ENCODE results near the gene DHX29.
A peak's percentile ranks its signal among the peaks of the same experiment; 100 is the strongest.
"Not testable (repeated sequence)": the region's sequence is repeated elsewhere in the genome, so short reads cannot be mapped to it uniquely, and the experiment has no call there.

Gene DHX29

DNA sequence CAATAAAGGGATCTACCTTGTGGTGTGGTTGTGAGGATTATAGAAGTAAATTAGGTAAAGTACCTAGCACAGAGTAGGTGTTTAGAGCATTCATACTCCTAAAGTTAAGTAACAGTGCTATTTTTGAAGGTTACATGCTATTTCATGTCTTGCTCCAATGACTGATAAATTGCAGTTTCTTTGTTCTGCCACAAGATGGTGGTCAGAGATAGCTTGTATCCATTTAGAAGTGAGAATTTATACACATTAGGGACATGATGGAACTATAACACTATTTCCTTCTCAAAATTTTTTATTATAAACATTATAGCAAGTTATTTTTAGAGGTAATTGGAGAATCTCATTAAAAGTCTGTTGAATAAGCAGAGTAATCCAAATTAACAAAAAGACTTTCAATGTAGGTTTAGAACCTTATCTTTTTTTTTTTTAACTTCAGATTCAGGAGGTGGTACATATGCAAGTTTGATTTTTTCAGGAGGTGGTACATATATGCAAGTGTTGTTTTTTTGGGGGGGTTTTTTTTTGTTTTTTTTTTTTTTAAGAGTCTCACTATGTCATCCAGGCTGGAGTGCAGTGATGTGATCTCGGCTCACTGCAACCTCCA lies 17.4 kb upstream of the DHX29 start:
- Mint-ChIP-seq H3K9me3 (no peaks in the 10 kb centered on the region), H3K36me3 (ENCODE audit: low read depth) (peaks cover 18% of the 10 kb centered on the region), H3K27me3 (ENCODE audit: low read depth) (no peaks in the 10 kb centered on the region), H3K27ac (peak overlapping the region; percentile 12), H3K4me1 (ENCODE audit: low read depth) (peaks cover 13% of the 10 kb centered on the region), H3K4me3 (no peak overlapping the region)

DNA sequence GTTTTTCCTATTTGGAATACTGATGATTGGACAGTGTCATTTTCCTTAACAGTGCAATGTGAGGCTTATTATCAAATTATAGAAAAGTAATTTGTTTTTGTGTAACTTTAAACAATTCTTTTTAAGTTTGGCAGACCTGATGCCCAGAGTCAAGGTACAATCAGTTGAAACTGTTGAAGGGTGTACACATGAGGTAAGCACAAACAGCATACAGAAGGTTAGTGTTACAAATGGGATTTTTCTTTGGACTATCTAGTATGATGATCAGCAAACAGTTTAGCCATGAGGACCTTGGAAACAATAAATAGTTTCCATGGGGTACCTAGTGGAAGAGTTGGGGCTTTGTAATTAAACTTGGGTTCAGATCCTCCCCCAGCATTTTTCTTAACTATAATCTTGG lies 16.5 kb upstream of the DHX29 start:
- no peak overlapping the region for H3K4me3 Mint-ChIP-seq
- H3K9me3 Mint-ChIP-seq, result no peaks in the 10 kb centered on the region
- peaks cover 13% of the 10 kb centered on the region for H3K4me1 Mint-ChIP-seq (ENCODE audit: low read depth)
- H3K27ac Mint-ChIP-seq, result no peak overlapping the region
- peaks cover 14% of the 10 kb centered on the region for H3K36me3 Mint-ChIP-seq (ENCODE audit: low read depth)
- no peaks in the 10 kb centered on the region for H3K27me3 Mint-ChIP-seq (ENCODE audit: low read depth)

DNA sequence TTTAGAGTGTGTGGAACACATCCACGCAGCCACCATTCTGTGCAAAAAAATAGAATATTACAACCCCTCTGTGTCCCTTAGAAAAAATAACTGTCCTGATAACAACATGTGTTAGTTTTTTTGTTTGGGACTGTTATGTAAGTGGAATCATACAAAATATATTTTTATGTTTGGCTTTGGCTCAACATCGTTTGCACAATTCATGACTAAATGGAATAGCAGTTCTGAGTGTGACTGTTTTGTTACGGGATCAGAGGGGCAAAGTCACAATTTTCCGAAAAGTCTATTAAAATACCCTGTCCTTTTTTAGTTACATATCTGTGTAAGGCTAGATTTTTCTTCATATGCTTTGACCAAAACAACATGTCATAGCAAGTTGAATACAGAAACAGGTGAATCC lies 13.1 kb upstream of the DHX29 start:
- Mint-ChIP-seq H3K36me3 (ENCODE audit: low read depth) (peaks cover 24% of the 10 kb centered on the region), H3K27me3 (ENCODE audit: low read depth) (no peaks in the 10 kb centered on the region), H3K4me3 (no peak overlapping the region), H3K9me3 (peaks cover 3% of the 10 kb centered on the region), H3K4me1 (ENCODE audit: low read depth) (peaks cover 8% of the 10 kb centered on the region), H3K27ac (no peak overlapping the region)

DNA sequence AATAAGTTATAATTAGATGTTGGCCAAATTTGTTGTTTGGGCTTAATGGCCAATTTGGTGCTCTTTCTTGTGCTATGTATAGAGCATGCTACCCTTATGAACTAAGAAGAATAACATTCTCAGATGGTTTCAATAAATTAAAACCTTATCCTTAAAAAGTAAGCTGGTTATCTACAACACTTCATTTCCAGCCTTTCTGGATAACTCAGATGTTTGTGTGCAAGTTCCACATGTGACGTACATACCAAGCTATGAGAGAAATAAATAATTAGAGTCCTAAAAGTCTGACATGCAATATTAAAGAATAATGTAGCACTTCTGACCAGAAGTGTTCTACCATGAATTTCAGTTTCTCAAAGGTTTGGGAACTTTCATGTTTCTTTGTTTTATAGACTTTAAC lies 12.0 kb upstream of the DHX29 start:
- Mint-ChIP-seq H3K4me3 (no peak overlapping the region), H3K27ac (no peak overlapping the region), H3K27me3 (ENCODE audit: low read depth) (no peaks in the 10 kb centered on the region), H3K4me1 (ENCODE audit: low read depth) (peaks cover 10% of the 10 kb centered on the region), H3K36me3 (ENCODE audit: low read depth) (peaks cover 22% of the 10 kb centered on the region), H3K9me3 (peaks cover 3% of the 10 kb centered on the region)

DNA sequence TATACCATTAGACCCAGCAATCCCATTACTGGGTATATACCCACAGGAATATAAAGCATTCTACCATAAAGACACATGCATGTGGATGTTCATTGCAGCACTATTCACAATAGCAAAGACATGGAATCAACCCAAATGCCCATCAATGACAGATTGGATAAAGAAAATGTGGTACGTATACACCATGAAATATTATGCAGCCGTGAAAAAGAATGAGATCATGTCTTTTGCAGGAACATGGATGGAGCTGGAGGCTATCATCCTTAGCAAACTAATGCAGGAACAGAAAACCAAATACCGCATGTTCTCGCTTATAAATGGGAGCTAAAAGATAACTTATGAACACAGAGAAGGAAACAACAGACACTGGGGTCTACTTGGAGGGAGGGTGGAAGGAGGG lies 10.7 kb upstream of the DHX29 start:
- not testable (repeated sequence) for H3K27ac Mint-ChIP-seq; H3K9me3 Mint-ChIP-seq; H3K4me3 Mint-ChIP-seq; H3K27me3 Mint-ChIP-seq (ENCODE audit: low read depth)
- Mint-ChIP-seq H3K4me1 (ENCODE audit: low read depth) (peaks cover 17% of the 10 kb centered on the region), H3K36me3 (ENCODE audit: low read depth) (peaks cover 28% of the 10 kb centered on the region)

DNA sequence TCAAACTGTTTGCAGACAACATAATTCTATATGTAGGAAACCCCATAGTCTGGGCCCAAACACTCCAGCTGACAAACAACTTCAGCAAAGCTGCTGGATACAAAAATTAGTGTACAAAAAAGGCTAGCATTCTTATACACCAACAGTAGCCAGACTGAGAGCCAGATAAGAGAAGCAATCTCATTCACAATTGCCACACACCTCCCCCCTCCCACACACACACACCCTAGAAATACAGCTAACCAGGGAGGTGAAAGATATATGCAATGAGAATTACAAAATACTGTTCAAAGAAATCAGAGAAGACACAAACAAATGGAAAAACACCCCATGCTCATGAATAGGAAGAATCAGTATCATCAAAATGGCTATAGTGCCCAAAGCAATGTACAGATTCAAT lies 9.3 kb upstream of the DHX29 start:
- Mint-ChIP-seq H3K4me3 (no peak overlapping the region), H3K4me1 (ENCODE audit: low read depth) (peaks cover 19% of the 10 kb centered on the region), H3K36me3 (ENCODE audit: low read depth) (peaks cover 31% of the 10 kb centered on the region), H3K27me3 (ENCODE audit: low read depth) (no peaks in the 10 kb centered on the region), H3K9me3 (peaks cover 3% of the 10 kb centered on the region), H3K27ac (no peak overlapping the region)

DNA sequence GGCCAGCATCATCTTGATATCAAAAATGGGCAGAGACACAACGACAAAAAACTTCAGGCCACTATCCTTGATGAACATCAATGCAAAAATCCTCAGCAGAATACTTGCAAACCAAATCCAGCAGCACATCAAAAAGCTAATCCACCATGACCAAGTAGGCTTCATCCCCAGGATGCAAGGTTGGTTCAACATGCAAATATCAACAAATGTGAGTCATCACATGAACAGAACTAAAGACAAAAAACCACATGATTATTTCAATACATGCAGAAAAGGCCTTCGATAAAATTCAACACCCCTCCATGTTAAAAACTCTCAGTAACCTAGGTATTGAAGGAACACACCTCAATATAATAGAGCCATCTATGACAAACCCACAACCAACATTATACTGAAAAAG lies 8.8 kb upstream of the DHX29 start:
- Mint-ChIP-seq H3K4me1 (ENCODE audit: low read depth) (peaks cover 23% of the 10 kb centered on the region), H3K27me3 (ENCODE audit: low read depth) (no peaks in the 10 kb centered on the region), H3K9me3 (peaks cover 3% of the 10 kb centered on the region), H3K4me3 (no peak overlapping the region), H3K36me3 (ENCODE audit: low read depth) (peaks cover 34% of the 10 kb centered on the region), H3K27ac (no peak overlapping the region)

DNA sequence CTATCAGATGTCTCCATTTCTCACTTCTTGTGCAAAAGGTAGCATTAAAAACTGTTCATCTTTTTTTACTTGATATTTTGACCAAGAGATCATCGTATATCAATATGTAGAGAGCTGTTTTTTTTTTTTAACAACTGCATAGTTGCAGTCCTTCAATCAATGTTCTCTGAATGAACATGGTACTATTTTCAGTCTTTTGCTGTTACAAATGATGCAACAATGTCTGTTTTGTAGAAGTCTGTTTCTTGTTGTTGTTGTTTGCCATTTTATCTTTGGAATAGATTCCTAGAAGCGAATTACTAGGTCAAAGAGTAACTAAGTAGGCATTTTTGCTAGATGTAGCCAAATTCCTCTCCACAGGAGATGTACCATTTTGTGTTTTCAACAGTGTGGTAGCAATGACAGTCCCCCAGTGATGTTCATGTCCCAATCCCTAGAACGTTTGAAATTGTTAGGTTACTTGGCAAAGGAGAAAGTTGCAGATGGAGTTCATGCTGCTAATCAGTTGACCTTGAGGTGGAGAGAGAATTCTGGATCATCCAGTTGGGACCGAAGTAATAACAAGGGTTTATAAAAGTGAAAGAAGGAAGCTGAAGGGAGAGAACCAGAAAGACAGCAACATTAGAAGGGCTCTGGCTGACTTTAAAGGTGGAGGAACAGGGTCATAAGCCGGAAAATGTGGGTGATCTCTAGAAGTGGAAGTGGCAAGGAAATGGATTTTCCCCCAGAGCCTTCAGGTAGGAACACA lies 6.5 kb upstream of the DHX29 start:
- H3K27ac Mint-ChIP-seq, result no peak overlapping the region
- no peak overlapping the region for H3K4me3 Mint-ChIP-seq
- no peaks in the 10 kb centered on the region for H3K27me3 Mint-ChIP-seq (ENCODE audit: low read depth)
- peaks cover 26% of the 10 kb centered on the region for H3K4me1 Mint-ChIP-seq (ENCODE audit: low read depth)
- peaks cover 3% of the 10 kb centered on the region for H3K9me3 Mint-ChIP-seq
- peaks cover 35% of the 10 kb centered on the region for H3K36me3 Mint-ChIP-seq (ENCODE audit: low read depth)

DNA sequence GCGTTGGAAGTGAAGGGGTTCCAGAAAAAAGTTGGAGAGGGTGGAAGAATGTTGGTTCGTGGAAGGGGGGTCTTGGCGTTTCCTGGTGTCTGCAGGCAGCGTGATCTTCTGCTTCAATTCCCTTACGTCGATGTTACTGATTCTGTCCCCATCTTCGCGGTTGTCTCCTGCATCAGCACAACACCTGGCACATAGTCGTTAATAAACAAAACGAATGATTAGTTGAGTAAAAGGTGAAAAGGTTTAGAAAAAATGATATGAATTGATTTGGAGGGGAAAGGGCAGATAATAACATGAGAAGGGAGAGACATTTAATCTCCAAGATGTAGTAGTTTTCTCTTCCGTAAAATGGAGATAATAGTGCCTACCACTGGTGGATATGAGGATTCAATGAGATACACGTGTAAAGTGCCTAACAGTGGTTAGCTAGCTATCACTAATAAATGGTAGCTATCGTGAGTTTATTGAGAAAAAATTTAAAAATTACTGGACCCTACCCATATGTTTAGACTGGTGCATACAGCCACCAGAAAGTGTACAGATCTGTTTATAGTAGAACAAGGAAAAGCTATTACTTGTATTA lies 851 bp upstream of the DHX29 start:
- no peak overlapping the region for H3K4me3 Mint-ChIP-seq
- peaks cover 15% of the 10 kb centered on the region for H3K4me1 Mint-ChIP-seq (ENCODE audit: low read depth)
- H3K27ac Mint-ChIP-seq, result no peak overlapping the region
- H3K27me3 Mint-ChIP-seq (ENCODE audit: low read depth), result no peaks in the 10 kb centered on the region
- peaks cover 3% of the 10 kb centered on the region for H3K9me3 Mint-ChIP-seq
- H3K36me3 Mint-ChIP-seq (ENCODE audit: low read depth), result peaks cover 15% of the 10 kb centered on the region

DNA sequence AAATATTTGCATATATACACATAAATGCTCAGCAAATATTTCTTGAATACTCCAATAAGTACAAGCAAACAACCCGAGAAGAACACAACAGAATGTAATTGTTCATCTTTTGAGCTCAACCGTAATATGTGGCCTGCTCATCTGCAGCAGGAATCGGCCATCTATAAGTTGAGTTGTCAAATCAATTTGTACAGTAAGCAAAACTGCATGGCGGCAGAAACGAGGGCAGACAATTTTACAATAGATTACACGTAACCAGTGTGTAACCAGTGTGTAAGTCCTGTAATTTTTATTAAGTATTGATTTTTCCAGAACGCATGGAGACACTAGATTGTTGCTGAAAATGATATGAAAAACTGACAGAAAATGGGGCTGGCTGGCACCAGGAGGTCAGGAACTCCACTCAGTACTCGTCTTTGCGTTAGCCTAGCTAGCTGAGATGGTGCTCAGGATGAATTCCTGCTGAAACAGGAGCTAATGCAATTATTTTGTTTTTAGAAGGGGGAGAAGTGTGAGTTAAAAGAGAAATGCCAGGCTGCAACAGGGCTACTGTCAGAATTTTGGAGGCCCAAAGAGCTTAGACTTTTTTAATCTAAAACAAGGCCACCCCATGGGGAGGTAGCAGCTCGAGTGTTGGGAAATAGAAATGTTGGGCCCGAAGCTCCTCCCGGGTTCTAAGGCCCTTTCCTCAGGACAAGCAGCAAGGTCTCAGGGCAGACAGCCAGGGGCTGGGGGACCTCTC lies 682 bp downstream of the DHX29 start:
- Mint-ChIP-seq H3K27ac (no peak overlapping the region), H3K9me3 (peaks cover 4% of the 10 kb centered on the region), H3K27me3 (ENCODE audit: low read depth) (no peaks in the 10 kb centered on the region), H3K4me3 (no peak overlapping the region), H3K4me1 (ENCODE audit: low read depth) (peaks cover 12% of the 10 kb centered on the region), H3K36me3 (ENCODE audit: low read depth) (peaks cover 19% of the 10 kb centered on the region)

DNA sequence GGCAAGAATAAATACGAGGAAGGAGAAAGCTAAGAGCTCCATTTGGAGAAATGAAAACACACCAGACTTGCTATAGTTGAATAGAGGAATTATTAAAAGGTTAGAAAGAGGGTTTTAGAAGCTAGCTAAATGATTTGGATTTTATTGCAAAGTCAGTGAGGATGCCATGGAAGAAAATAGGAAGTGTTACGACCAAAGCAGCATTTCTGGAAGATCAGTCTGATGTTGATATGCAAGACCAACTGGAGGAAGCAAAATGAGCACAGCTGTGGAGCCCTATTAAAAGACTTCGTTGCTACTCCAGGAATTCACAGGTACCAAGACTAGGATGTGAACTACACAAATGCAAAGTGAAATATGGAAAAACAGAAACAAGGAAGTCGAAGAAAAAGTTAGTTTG lies 2.1 kb downstream of the DHX29 start:
- H3K9me3 Mint-ChIP-seq, result peaks cover 9% of the 10 kb centered on the region
- no peak overlapping the region for H3K4me3 Mint-ChIP-seq
- peaks cover 21% of the 10 kb centered on the region for H3K36me3 Mint-ChIP-seq (ENCODE audit: low read depth)
- no peak overlapping the region for H3K27ac Mint-ChIP-seq
- H3K4me1 Mint-ChIP-seq (ENCODE audit: low read depth), result peaks cover 6% of the 10 kb centered on the region
- no peaks in the 10 kb centered on the region for H3K27me3 Mint-ChIP-seq (ENCODE audit: low read depth)

DNA sequence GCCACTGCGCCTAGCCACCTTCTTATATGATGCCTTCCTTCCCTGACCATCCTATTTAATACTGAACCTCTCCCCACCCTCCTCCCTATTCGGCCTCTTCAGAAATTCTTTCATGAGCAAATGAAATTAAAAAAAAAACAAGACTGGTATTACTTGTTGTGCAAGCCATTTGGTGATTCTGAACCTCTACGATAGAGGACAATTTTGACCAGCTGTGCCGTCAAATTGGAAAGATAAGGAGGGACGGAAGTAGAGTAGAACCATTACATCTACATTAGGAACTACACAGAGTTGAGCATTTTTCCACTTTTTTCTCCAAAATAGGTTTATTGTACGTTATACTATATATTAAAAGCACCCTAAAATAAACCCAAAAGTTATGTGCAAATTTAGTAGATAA lies 2.9 kb downstream of the DHX29 start:
- Mint-ChIP-seq H3K4me3 (no peak overlapping the region), H3K36me3 (ENCODE audit: low read depth) (peaks cover 22% of the 10 kb centered on the region), H3K27ac (no peak overlapping the region), H3K4me1 (ENCODE audit: low read depth) (peaks cover 6% of the 10 kb centered on the region), H3K27me3 (ENCODE audit: low read depth) (no peaks in the 10 kb centered on the region), H3K9me3 (peaks cover 9% of the 10 kb centered on the region)

DNA sequence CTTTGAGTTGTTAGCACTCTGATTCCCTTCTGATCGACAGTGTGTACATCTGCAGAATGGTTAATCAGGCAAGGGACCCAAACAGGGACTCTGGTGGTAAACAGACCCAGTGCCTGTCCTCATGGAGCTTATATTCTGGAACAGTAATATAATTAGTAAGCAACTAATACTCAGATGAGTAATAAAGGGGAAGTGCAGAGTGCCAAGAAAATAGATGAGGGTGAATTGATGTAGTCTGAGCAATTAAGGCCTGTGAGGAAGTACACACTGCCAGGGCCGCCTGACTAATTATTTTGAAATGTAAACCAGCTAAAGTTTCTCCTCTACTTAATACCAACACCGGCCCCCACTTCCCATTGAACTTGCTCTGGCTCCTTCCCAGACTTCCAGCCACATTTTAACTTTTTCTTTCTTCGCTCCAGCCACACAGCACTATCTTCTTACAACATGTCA lies 4.2 kb downstream of the DHX29 start:
- H3K36me3 Mint-ChIP-seq (ENCODE audit: low read depth), result peaks cover 25% of the 10 kb centered on the region
- H3K27me3 Mint-ChIP-seq (ENCODE audit: low read depth), result no peaks in the 10 kb centered on the region
- H3K9me3 Mint-ChIP-seq, result peaks cover 9% of the 10 kb centered on the region
- H3K4me3 Mint-ChIP-seq, result no peak overlapping the region
- peaks cover 6% of the 10 kb centered on the region for H3K4me1 Mint-ChIP-seq (ENCODE audit: low read depth)
- no peak overlapping the region for H3K27ac Mint-ChIP-seq

DNA sequence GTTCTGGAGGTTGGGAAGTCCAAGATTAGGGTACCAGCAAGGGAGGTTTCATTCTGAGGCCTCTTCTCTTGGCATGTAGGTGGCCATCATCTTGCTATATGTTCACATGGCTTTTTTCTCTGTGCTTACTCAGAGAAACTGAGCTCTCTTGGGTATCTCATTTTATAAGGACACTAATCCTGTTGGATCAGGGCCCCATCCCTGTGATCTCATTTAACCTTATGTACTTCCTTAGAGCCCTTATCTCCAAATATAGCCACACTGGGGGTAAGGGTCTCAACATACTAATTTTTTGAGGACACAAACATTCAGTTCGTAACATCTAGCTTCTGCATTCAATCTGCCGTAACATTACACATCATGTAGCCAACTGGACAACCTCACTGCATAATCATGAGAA lies 6.6 kb downstream of the DHX29 start:
- H3K4me1 Mint-ChIP-seq (ENCODE audit: low read depth), result peaks cover 6% of the 10 kb centered on the region
- H3K9me3 Mint-ChIP-seq, result peaks cover 9% of the 10 kb centered on the region
- no peaks in the 10 kb centered on the region for H3K27me3 Mint-ChIP-seq (ENCODE audit: low read depth)
- no peak overlapping the region for H3K27ac Mint-ChIP-seq
- peaks cover 41% of the 10 kb centered on the region for H3K36me3 Mint-ChIP-seq (ENCODE audit: low read depth)
- H3K4me3 Mint-ChIP-seq, result no peak overlapping the region

DNA sequence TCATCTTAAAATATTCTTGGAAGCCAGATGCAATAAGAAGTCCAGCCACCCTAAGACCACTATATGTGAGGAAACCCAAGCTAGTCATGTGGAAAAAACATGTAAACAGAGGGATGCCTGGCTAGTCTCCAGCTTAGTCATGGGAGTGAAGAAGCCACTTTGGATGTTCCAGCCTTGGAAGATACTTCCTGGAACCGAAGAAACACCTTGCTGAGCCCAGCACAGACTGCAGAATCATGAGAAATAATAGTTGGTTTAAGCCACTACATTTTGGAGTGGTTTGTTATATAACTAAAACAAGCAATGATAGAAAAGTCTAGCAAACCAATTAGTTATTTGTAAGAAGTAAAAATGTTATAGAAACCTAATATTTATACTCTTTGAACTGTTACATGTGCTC lies 12.6 kb downstream of the DHX29 start:
- H3K36me3 Mint-ChIP-seq (ENCODE audit: low read depth), result peaks cover 57% of the 10 kb centered on the region
- no peak overlapping the region for H3K4me3 Mint-ChIP-seq
- no peaks in the 10 kb centered on the region for H3K4me1 Mint-ChIP-seq (ENCODE audit: low read depth)
- no peaks in the 10 kb centered on the region for H3K27me3 Mint-ChIP-seq (ENCODE audit: low read depth)
- peaks cover 8% of the 10 kb centered on the region for H3K9me3 Mint-ChIP-seq
- no peak overlapping the region for H3K27ac Mint-ChIP-seq
